Gastroesophageal sphincter (tissue), 3 donors: ENCODE results near the gene ZKSCAN8.

Experiments used
- EP300 ChIP-seq: sonication (generic); formaldehyde crosslinking; IDR thresholded peaks from one replicate; pipeline ENCODE4 v1.6.1; 2017; ENCODE audit warnings: antibody characterized with exemption, mild to moderate bottlenecking
- POLR2A ChIP-seq, 2 donors: fragments of 450-650 bp; IDR thresholded peaks; one replicate each; pipeline ENCODE4 v1.6.1; 2017; ENCODE audit warnings: antibody characterized with exemption in 2 of 2, mild to moderate bottlenecking in 2 of 2, moderate library complexity in 1 of 2
- POLR2AphosphoS5 ChIP-seq: sonication (generic); formaldehyde crosslinking; IDR thresholded peaks from one replicate; pipeline ENCODE4 v1.6.1; 2017; ENCODE audit warnings: antibody characterized with exemption
- TF ChIP-seq, protein P1 (sequence below), 4 experiments: fragments of 200-600 bp in 2 of 4; fragments of 450-650 bp in 2 of 4; sonication (generic) in 1 of 4; IDR thresholded peaks; one replicate each; pipeline ENCODE4 v1.5.1; 2017 to 2019; ENCODE audit warnings: antibody characterized with exemption in 4 of 4, mild to moderate bottlenecking in 2 of 4, moderate library complexity in 2 of 4

- TF ChIP-seq POLR2AphosphoS5 (no peak), POLR2A (IDR thresholded peaks at IDR 0.05) (no peak), EP300 (no peak)
- TF ChIP-seq, protein P1, sequence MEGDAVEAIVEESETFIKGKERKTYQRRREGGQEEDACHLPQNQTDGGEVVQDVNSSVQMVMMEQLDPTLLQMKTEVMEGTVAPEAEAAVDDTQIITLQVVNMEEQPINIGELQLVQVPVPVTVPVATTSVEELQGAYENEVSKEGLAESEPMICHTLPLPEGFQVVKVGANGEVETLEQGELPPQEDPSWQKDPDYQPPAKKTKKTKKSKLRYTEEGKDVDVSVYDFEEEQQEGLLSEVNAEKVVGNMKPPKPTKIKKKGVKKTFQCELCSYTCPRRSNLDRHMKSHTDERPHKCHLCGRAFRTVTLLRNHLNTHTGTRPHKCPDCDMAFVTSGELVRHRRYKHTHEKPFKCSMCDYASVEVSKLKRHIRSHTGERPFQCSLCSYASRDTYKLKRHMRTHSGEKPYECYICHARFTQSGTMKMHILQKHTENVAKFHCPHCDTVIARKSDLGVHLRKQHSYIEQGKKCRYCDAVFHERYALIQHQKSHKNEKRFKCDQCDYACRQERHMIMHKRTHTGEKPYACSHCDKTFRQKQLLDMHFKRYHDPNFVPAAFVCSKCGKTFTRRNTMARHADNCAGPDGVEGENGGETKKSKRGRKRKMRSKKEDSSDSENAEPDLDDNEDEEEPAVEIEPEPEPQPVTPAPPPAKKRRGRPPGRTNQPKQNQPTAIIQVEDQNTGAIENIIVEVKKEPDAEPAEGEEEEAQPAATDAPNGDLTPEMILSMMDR (IDR thresholded peaks at IDR 0.05), result no peak
Measured at GRCh38 chr6:28200020-28200419, 58.3 kb downstream of the ZKSCAN8 start.
